Heart left ventricle (tissue), 16 donors: Measurements from ENCODE around the gene CTPS2. TPM values are rescaled to one million over a fixed set of nuclear protein-coding genes. Genes with fewer than 3 reads are reported as not detected.

ENCODE experiments used
- ATAC-seq, 4 donors: fragments of 200-7000 bp; cut with Tn5 transposase; one replicate each; pipeline ENCODE4 v1.9.1; 2020 to 2022; ENCODE audit warnings: moderate library complexity in 4 of 4, mild to moderate bottlenecking in 3 of 4, moderate number of reproducible peaks in 1 of 4
- DNase-seq, 5 donors: peaks; one replicate each; pipeline ENCODE4 v3.0.0-alpha.2; 2020
- H3K27ac ChIP-seq, 12 donors: fragments of 200-600 bp; sonication (generic) in 4 of 12; one replicate each; pipeline versions ENCODE4 v1.5.0 to v1.8.0; 2016 to 2022; ENCODE audit warnings: mild to moderate bottlenecking in 2 of 12
- H3K27me3 ChIP-seq, 9 donors: fragments of 200-600 bp; sonication (generic) in 2 of 9; one replicate each; pipeline versions ENCODE4 v1.5.1 to v1.8.0; 2016 to 2022; ENCODE audit warnings: mild to moderate bottlenecking in 3 of 9
- H3K36me3 ChIP-seq, 9 donors: fragments of 200-600 bp; sonication (generic) in 2 of 9; one replicate each; pipeline versions ENCODE4 v1.5.0 to v1.8.0; 2018 to 2022; ENCODE audit warnings: mild to moderate bottlenecking in 2 of 9
- H3K4me1 ChIP-seq, 12 donors: fragments of 200-600 bp; sonication (generic) in 4 of 12; one replicate each; pipeline versions ENCODE4 v1.5.0 to v1.8.0; 2016 to 2022; ENCODE audit warnings: mild to moderate bottlenecking in 3 of 12
- H3K4me3 ChIP-seq, 12 donors: fragments of 200-600 bp; sonication (generic) in 4 of 12; one replicate each; pipeline versions ENCODE4 v1.5.0 to v1.8.0; 2017 to 2022; ENCODE audit warnings: mild to moderate bottlenecking in 9 of 12, moderate library complexity in 4 of 12
- H3K9me3 ChIP-seq, 12 donors: fragments of 200-600 bp; sonication (generic) in 4 of 12; one replicate each; pipeline versions ENCODE4 v1.5.0 to v1.8.0; 2016 to 2022; ENCODE audit warnings: mild to moderate bottlenecking in 1 of 12
- POLR2A ChIP-seq, 2 donors: fragments of 450-650 bp; IDR thresholded peaks; one replicate each; pipeline ENCODE4 v1.6.1; 2017; ENCODE audit warnings: antibody characterized with exemption in 2 of 2, mild to moderate bottlenecking in 2 of 2, moderate library complexity in 2 of 2
- WGBS, 4 donors: extraction: QIAGEN DNeasy Blood & Tissue Kit in 2 of 4; methylation state at CpG; one replicate each; pipeline versions ENCODE4 v1.1.5 to v1.1.7; 2013 to 2018; 5-methylcytosine and 5-hydroxymethylcytosine counted together
- intact Hi-C, 10 donors: fragments of 100-400 bp; cut with DNase I; formaldehyde crosslinking; loops; one replicate each; pipeline versions ENCODE4 v1.11.1 to v1.14.2; 2022
- polyA plus RNA-seq, 2 donors: library from polyadenylated mRNA; stranded (reverse); fragments of 200-250 nt; gene quantifications; one replicate each; pipeline ENCODE4 v1.2.3, GENCODE V29; 2013
- total RNA-seq, 9 donors: library from RNA; depleted of rRNA in 2 of 9; stranded (reverse); fragments of >200 nt in 2 of 9; fragmentation: NEBNext Ultra II Directional in 3 of 9; extraction: Animal tissue kit (Norgen Biotek cat#: 25700) in 3 of 9; gene quantifications; one replicate each; pipeline versions ENCODE4 v1.1.0 to v1.2.4, GENCODE V29; 2016 to 2023
- TF ChIP-seq, protein P1 (sequence below), 12 donors: fragments of 200-600 bp; sonication (generic) in 4 of 12; IDR thresholded peaks; one replicate each; pipeline versions ENCODE4 v1.5.0 to v1.8.0; 2018 to 2022; ENCODE audit warnings: antibody characterized with exemption in 12 of 12, mild to moderate bottlenecking in 5 of 12
- donor health status: ischemic (EF 13 %, LVEDD 7.1; RV severe dilation, severe dysfunction).
- donor health status: healthy with polysubstance abuse.
- donor health status: DM: no; HTN: yes; CAD: no.
- donor health status: DM: no; HTN: no; CAD: no.
- donor health status: ischemic (EF 25% LVEDD 6.9; RV normal size, moderate dysfunction).
- donor health status: ischemic (EF 25% LVEDD 5.7; RV mildly dilated, moderate dysfunction).
- donor health status: healthy.
- donor health status: DM: yes; HTN: yes; CAD: no.
- donor health status: ischemic (EF 35%, LVEDD 5.7; RV mildly dilated, moderate dysfunction).
- donor health status: nonischemic (EF 11% LVEDD 7.7; RV severe dilation, severe dysfunction).
- donor health status: DM: yes; HTN: yes; CAD: no.
- donor health status: PGD.
- donor health status: ischemic (EF 29% LVEDD 5.4; RV normal size, mild dysfunction).
- donor health status: nonischemic (EF 23%, LVEDD 6.1; RV moderate dilation, normal function).

The CTPS2 gene
- total and polyA plus RNA-seq, 11 donors, result 3.1 to 8.3 (median 4.8) TPM

DNA sequence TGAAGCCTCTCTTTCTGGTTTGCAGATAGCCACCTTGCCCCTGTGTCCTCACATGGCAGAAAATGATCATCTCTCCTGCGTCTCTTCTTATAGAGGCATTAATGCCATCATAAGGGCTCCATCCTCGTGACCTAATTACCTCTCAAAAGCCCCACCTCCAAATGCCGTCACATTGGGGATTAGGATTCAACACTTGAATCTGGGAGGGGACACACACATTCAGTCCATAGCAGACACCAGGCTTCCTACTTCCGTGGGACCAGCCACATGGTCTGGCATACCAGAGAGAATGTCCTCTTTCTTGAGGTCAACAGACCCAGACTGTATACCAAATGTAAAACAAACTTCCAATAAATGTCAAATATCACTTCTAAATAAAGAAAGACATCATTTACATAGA, 144.8 kb downstream of the CTPS2 start:
- WGBS, 4 donors, result 78 to 94% (median 84%) methylated on average over 4 of the region's 4 CpGs
- no peaks in the 10 kb centered on the region for H3K4me1 ChIP-seq
- no peak overlapping the region for H3K4me3 ChIP-seq
- H3K9me3 ChIP-seq, result no peaks in the 10 kb centered on the region
- no peak overlapping the region for H3K27ac ChIP-seq
- H3K36me3 ChIP-seq, result no peaks in the 10 kb centered on the region
- no peak for TF ChIP-seq POLR2A (IDR thresholded peaks at IDR 0.05)
- TF ChIP-seq, protein P1, sequence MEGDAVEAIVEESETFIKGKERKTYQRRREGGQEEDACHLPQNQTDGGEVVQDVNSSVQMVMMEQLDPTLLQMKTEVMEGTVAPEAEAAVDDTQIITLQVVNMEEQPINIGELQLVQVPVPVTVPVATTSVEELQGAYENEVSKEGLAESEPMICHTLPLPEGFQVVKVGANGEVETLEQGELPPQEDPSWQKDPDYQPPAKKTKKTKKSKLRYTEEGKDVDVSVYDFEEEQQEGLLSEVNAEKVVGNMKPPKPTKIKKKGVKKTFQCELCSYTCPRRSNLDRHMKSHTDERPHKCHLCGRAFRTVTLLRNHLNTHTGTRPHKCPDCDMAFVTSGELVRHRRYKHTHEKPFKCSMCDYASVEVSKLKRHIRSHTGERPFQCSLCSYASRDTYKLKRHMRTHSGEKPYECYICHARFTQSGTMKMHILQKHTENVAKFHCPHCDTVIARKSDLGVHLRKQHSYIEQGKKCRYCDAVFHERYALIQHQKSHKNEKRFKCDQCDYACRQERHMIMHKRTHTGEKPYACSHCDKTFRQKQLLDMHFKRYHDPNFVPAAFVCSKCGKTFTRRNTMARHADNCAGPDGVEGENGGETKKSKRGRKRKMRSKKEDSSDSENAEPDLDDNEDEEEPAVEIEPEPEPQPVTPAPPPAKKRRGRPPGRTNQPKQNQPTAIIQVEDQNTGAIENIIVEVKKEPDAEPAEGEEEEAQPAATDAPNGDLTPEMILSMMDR (IDR thresholded peaks at IDR 0.05), result no peak
- intact Hi-C loops, result no loop called here
- no peak for DNase-seq
- no peak for ATAC-seq
- peaks cover 0 to 12% (median 0%) of the 10 kb centered on the region in 9 donors for H3K27me3 ChIP-seq

DNA sequence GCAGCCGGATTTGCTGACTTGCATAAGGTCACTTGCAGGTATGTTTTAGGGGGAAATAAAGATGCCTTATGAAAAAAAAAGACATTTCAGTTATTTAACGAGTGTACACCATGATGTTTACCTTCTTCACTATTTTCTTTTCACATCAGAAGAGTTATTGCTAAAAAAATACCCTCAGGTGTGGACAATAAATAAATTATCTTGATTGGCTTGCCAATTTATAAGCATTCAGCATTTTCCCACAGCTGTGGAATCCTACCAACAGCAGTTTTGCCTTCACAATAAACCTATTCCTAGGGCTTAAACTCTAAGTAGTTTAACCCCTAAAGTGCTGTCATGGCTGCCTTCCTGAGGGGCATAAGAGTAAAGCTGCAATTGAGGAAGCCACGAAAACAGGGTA, 145.9 kb downstream of the CTPS2 start:
- TF ChIP-seq POLR2A (IDR thresholded peaks at IDR 0.05), result no peak
- TF ChIP-seq, protein P1 (IDR thresholded peaks at IDR 0.05), result no peak
- DNase-seq (no peak), ATAC-seq (no peak)
- Histone ChIP-seq H3K36me3 (no peaks in the 10 kb centered on the region), H3K4me1 (no peaks in the 10 kb centered on the region), H3K9me3 (no peaks in the 10 kb centered on the region), H3K27ac (no peak overlapping the region), H3K4me3 (no peak overlapping the region), H3K27me3 (peaks cover 0 to 13% (median 0%) of the 10 kb centered on the region in 9 donors)
- 74 to 89% (median 83%) methylated on average over 3 of the region's 3 CpGs for WGBS, 4 donors
- intact Hi-C loops, result no loop called here

GRCh38 chrX:16560173-16560572, 152.3 kb downstream of the CTPS2 start:
- no peak overlapping the region for H3K27ac ChIP-seq
- H3K4me1 ChIP-seq, result no peaks in the 10 kb centered on the region
- H3K9me3 ChIP-seq, result no peaks in the 10 kb centered on the region
- no peaks in the 10 kb centered on the region for H3K36me3 ChIP-seq
- H3K27me3 ChIP-seq, result peaks cover 0 to 9% (median 0%) of the 10 kb centered on the region in 9 donors
- no peak for DNase-seq
- TF ChIP-seq POLR2A (IDR thresholded peaks at IDR 0.05), result no peak
- TF ChIP-seq, protein P1 (IDR thresholded peaks at IDR 0.05), result no peak
- H3K4me3 ChIP-seq, result no peak overlapping the region
- intact Hi-C loops, result no loop called here
- WGBS, 4 donors, result 90 to 94% (median 93%) methylated on average over 4 of the region's 4 CpGs
- ATAC-seq, result no peak

DNA sequence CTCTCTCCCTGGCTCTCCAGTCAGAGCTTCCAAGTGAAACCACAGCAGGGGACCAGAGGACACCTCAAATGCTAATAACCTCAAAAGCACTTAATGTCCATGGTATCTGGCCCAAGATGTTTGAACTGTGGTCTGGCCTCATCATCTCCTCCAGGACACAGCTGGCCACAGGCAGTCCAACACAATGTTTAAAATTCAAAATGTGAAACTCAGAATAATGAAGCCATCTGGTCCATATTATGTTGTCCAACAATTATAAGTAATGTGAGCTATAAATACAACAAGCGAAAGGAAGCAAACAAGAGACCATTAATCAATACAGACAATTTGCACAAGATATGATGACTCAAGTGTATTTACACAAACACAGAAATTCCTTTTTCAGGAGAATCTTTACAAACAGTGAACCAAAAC, 153.3 kb downstream of the CTPS2 start:
- Histone ChIP-seq H3K27me3 (peaks cover 0 to 9% (median 0%) of the 10 kb centered on the region in 9 donors), H3K4me3 (no peak overlapping the region), H3K27ac (no peak overlapping the region), H3K36me3 (no peaks in the 10 kb centered on the region), H3K4me1 (no peaks in the 10 kb centered on the region), H3K9me3 (no peaks in the 10 kb centered on the region)
- TF ChIP-seq, protein P1 (IDR thresholded peaks at IDR 0.05), result no peak
- no peak for TF ChIP-seq POLR2A (IDR thresholded peaks at IDR 0.05)
- intact Hi-C loops, result no loop called here
- no peak for ATAC-seq
- 91 to 100% (median 94%) methylated on average over 1 of the region's 1 CpG for WGBS, 4 donors
- no peak for DNase-seq
